ENCODE measurements around the gene CLEC2B.

Gene CLEC2B

GRCh38 chr12:9869307-9870161, at the start of gene CLEC2B:
CLEC2B (minus strand) TSS chr12:9869354.
- H3K27ac Mint-ChIP-seq, result peak within 1 kb of the TSS; percentile 95

GRCh38 chr12:9911708-9912107, 42.6 kb upstream of the CLEC2B start:
- H3K27me3 Mint-ChIP-seq (ENCODE audit: low read depth), result peaks cover 6% of the 10 kb centered on the region
- H3K27ac Mint-ChIP-seq, result no peak overlapping the region
- peaks cover 63% of the 10 kb centered on the region for H3K9me3 Mint-ChIP-seq
- H3K36me3 Mint-ChIP-seq (ENCODE audit: low read depth), result peaks cover 17% of the 10 kb centered on the region
- peaks cover 13% of the 10 kb centered on the region for H3K4me1 Mint-ChIP-seq (ENCODE audit: low read depth)
- no peak for DNase-seq (ENCODE audit: low spot score)
- no peak overlapping the region for H3K4me3 Mint-ChIP-seq

More at GRCh38 chr12:9869307-9870161, at the start of gene CLEC2B:
- peak; percentile 27 for DNase-seq (ENCODE audit: low spot score)
- Mint-ChIP-seq H3K27me3 (ENCODE audit: low read depth) (no peaks in the 10 kb centered on the region), H3K9me3 (no peaks in the 10 kb centered on the region), H3K4me3 (peak within 1 kb of the TSS; percentile 94), H3K36me3 (ENCODE audit: low read depth) (peaks cover 6% of the 10 kb centered on the region), H3K4me1 (ENCODE audit: low read depth) (peaks cover 36% of the 10 kb centered on the region)

- Mint-ChIP-seq H3K27me3 (ENCODE audit: low read depth) (peaks cover 4% of the 10 kb centered on the region), H3K27ac (no peak overlapping the region), H3K4me3 (no peak overlapping the region), H3K36me3 (ENCODE audit: low read depth) (peaks cover 19% of the 10 kb centered on the region), H3K4me1 (ENCODE audit: low read depth) (peaks cover 17% of the 10 kb centered on the region), H3K9me3 (peaks cover 66% of the 10 kb centered on the region)
- no peak for DNase-seq (ENCODE audit: low spot score)
Measured at GRCh38 chr12:9910716-9911421, 41.7 kb upstream of the CLEC2B start.

- Mint-ChIP-seq H3K27me3 (ENCODE audit: low read depth) (no peaks in the 10 kb centered on the region), H3K27ac (no peak overlapping the region), H3K9me3 (peaks cover 74% of the 10 kb centered on the region), H3K4me3 (no peak overlapping the region), H3K36me3 (ENCODE audit: low read depth) (peaks cover 25% of the 10 kb centered on the region), H3K4me1 (ENCODE audit: low read depth) (peaks cover 17% of the 10 kb centered on the region)
- no peak for DNase-seq (ENCODE audit: low spot score)
Measured at GRCh38 chr12:9909724-9910123, 40.6 kb upstream of the CLEC2B start.

GRCh38 chr12:9908350-9908749, 39.2 kb upstream of the CLEC2B start:
- Mint-ChIP-seq H3K9me3 (peaks cover 78% of the 10 kb centered on the region), H3K4me3 (no peak overlapping the region), H3K36me3 (ENCODE audit: low read depth) (peaks cover 27% of the 10 kb centered on the region), H3K27me3 (ENCODE audit: low read depth) (no peaks in the 10 kb centered on the region), H3K27ac (no peak overlapping the region), H3K4me1 (ENCODE audit: low read depth) (peaks cover 17% of the 10 kb centered on the region)
- DNase-seq (ENCODE audit: low spot score), result no peak

GRCh38 chr12:9907769-9908168, 38.6 kb upstream of the CLEC2B start:
- Mint-ChIP-seq H3K36me3 (ENCODE audit: low read depth) (peaks cover 26% of the 10 kb centered on the region), H3K27me3 (ENCODE audit: low read depth) (no peaks in the 10 kb centered on the region), H3K4me3 (no peak overlapping the region), H3K27ac (no peak overlapping the region), H3K9me3 (peaks cover 82% of the 10 kb centered on the region), H3K4me1 (ENCODE audit: low read depth) (peaks cover 17% of the 10 kb centered on the region)
- no peak for DNase-seq (ENCODE audit: low spot score)

GRCh38 chr12:9906873-9907272, 37.7 kb upstream of the CLEC2B start:
- peak; percentile 23 for DNase-seq (ENCODE audit: low spot score)
- peak overlapping the region; percentile 34 for H3K4me3 Mint-ChIP-seq
- peaks cover 26% of the 10 kb centered on the region for H3K36me3 Mint-ChIP-seq (ENCODE audit: low read depth)
- peaks cover 80% of the 10 kb centered on the region for H3K9me3 Mint-ChIP-seq
- peaks cover 13% of the 10 kb centered on the region for H3K4me1 Mint-ChIP-seq (ENCODE audit: low read depth)
- peak overlapping the region; percentile 72 for H3K27ac Mint-ChIP-seq
- no peaks in the 10 kb centered on the region for H3K27me3 Mint-ChIP-seq (ENCODE audit: low read depth)

GRCh38 chr12:9902539-9903228, 33.5 kb upstream of the CLEC2B start:
- no peak for DNase-seq (ENCODE audit: low spot score)
- Mint-ChIP-seq H3K27ac (no peak overlapping the region), H3K4me1 (ENCODE audit: low read depth) (peaks cover 16% of the 10 kb centered on the region), H3K27me3 (ENCODE audit: low read depth) (peaks cover 2% of the 10 kb centered on the region), H3K4me3 (no peak overlapping the region), H3K9me3 (peaks cover 49% of the 10 kb centered on the region), H3K36me3 (ENCODE audit: low read depth) (peaks cover 17% of the 10 kb centered on the region)

GRCh38 chr12:9900930-9901329, 31.8 kb upstream of the CLEC2B start:
- peaks cover 14% of the 10 kb centered on the region for H3K36me3 Mint-ChIP-seq (ENCODE audit: low read depth)
- H3K4me3 Mint-ChIP-seq, result no peak overlapping the region
- H3K27ac Mint-ChIP-seq, result no peak overlapping the region
- DNase-seq (ENCODE audit: low spot score), result no peak
- H3K4me1 Mint-ChIP-seq (ENCODE audit: low read depth), result peaks cover 3% of the 10 kb centered on the region
- H3K27me3 Mint-ChIP-seq (ENCODE audit: low read depth), result peaks cover 2% of the 10 kb centered on the region
- H3K9me3 Mint-ChIP-seq, result peaks cover 42% of the 10 kb centered on the region

- DNase-seq (ENCODE audit: low spot score), result no peak
- Mint-ChIP-seq H3K4me3 (no peak overlapping the region), H3K27me3 (ENCODE audit: low read depth) (peaks cover 7% of the 10 kb centered on the region), H3K9me3 (peaks cover 29% of the 10 kb centered on the region), H3K4me1 (ENCODE audit: low read depth) (peaks cover 3% of the 10 kb centered on the region), H3K27ac (no peak overlapping the region), H3K36me3 (ENCODE audit: low read depth) (peaks cover 6% of the 10 kb centered on the region)
Measured at GRCh38 chr12:9899209-9899608, 30.1 kb upstream of the CLEC2B start.

- Mint-ChIP-seq H3K4me3 (no peak overlapping the region), H3K36me3 (ENCODE audit: low read depth) (peaks cover 4% of the 10 kb centered on the region), H3K27ac (no peak overlapping the region), H3K4me1 (ENCODE audit: low read depth) (peaks cover 6% of the 10 kb centered on the region), H3K9me3 (peaks cover 12% of the 10 kb centered on the region), H3K27me3 (ENCODE audit: low read depth) (peaks cover 11% of the 10 kb centered on the region)
- DNase-seq (ENCODE audit: low spot score), result no peak
Measured at GRCh38 chr12:9897535-9897934, 28.4 kb upstream of the CLEC2B start.

GRCh38 chr12:9895215-9895971, 26.2 kb upstream of the CLEC2B start:
- Mint-ChIP-seq H3K36me3 (ENCODE audit: low read depth) (no peaks in the 10 kb centered on the region), H3K9me3 (no peaks in the 10 kb centered on the region), H3K4me3 (no peak overlapping the region), H3K27ac (no peak overlapping the region), H3K4me1 (ENCODE audit: low read depth) (peaks cover 6% of the 10 kb centered on the region), H3K27me3 (ENCODE audit: low read depth) (peaks cover 15% of the 10 kb centered on the region)
- DNase-seq (ENCODE audit: low spot score), result no peak

- Mint-ChIP-seq H3K9me3 (no peaks in the 10 kb centered on the region), H3K27me3 (ENCODE audit: low read depth) (peaks cover 7% of the 10 kb centered on the region), H3K27ac (no peak overlapping the region), H3K4me3 (no peak overlapping the region), H3K36me3 (ENCODE audit: low read depth) (no peaks in the 10 kb centered on the region), H3K4me1 (ENCODE audit: low read depth) (peaks cover 5% of the 10 kb centered on the region)
- DNase-seq (ENCODE audit: low spot score), result no peak
Measured at GRCh38 chr12:9888665-9889273, 19.6 kb upstream of the CLEC2B start.
